Keratinocyte (primary cell): ENCODE results near the gene TNFRSF11A. TPM values are rescaled to one million over a fixed set of nuclear protein-coding genes. Genes with fewer than 3 reads are reported as not detected.

ENCODE experiments used
- DNase-seq: peaks from one replicate; pipeline ENCODE4 v3.0.0-alpha.2; 2011; ENCODE audit warnings: low read depth, missing footprints, low spot score
- FAIRE-seq: peaks from 2 replicates; lab custom pipeline; 2011; peaks lifted over from hg19 to GRCh38; lab: Jason Lieb, UNC
- H2AFZ ChIP-seq: 2 replicates; pipeline ENCODE4 v1.6.0; 2012; ENCODE audit warnings: low read length, control low read depth, inconsistent platforms; ENCODE audit not compliant: control insufficient read depth
- H3K27ac ChIP-seq: 2 replicates; pipeline ENCODE4 v1.5.1; 2011; ENCODE audit warnings: low read length; ENCODE audit not compliant: control insufficient read depth, insufficient read depth
- H3K27me3 ChIP-seq: 3 replicates; pipeline ENCODE4 v1.6.0; 2011; ENCODE audit warnings: low read length; ENCODE audit not compliant: control insufficient read depth, insufficient read depth; ENCODE audit errors: extremely low read depth
- H3K36me3 ChIP-seq, 2 experiments: 2 replicates in 1 of 2; 3 replicates in 1 of 2; pipeline ENCODE4 v1.5.1; 2011; ENCODE audit warnings: low read length in 2 of 2, mild to moderate bottlenecking in 1 of 2; ENCODE audit not compliant: control insufficient read depth in 2 of 2, insufficient read depth in 2 of 2; ENCODE audit errors: extremely low read depth in 1 of 2
- H3K4me1 ChIP-seq: 3 replicates; pipeline ENCODE4 v1.5.1; 2011; ENCODE audit warnings: low read length; ENCODE audit not compliant: control insufficient read depth, insufficient read depth; ENCODE audit errors: extremely low read depth
- H3K4me2 ChIP-seq: 3 replicates; pipeline ENCODE4 v1.6.0; 2011; ENCODE audit warnings: low read depth, low read length; ENCODE audit not compliant: control insufficient read depth, insufficient read depth; ENCODE audit errors: extremely low read depth
- H3K4me3 ChIP-seq, 3 experiments: fragments of 200-600 bp in 1 of 3; sonication (generic) in 1 of 3; 2 replicates in 2 of 3; 3 replicates in 1 of 3; pipeline ENCODE4 v1.5.1; 2011 to 2016; ENCODE audit warnings: low read length in 3 of 3, mild to moderate bottlenecking in 3 of 3, control low read depth in 2 of 3, inconsistent platforms in 1 of 3, low read depth in 1 of 3, mixed read lengths in 1 of 3, mixed run types in 1 of 3, moderate library complexity in 1 of 3; ENCODE audit not compliant: control insufficient read depth in 2 of 3, insufficient read depth in 2 of 3; ENCODE audit errors: extremely low read depth in 1 of 3
- H3K79me2 ChIP-seq: 2 replicates; pipeline ENCODE4 v1.6.0; 2012; ENCODE audit warnings: low read length; ENCODE audit not compliant: control insufficient read depth, insufficient read depth
- H3K9ac ChIP-seq: 3 replicates; pipeline ENCODE4 v1.6.0; 2011; ENCODE audit warnings: low read length; ENCODE audit not compliant: control insufficient read depth, insufficient read depth; ENCODE audit errors: extremely low read depth
- H3K9me1 ChIP-seq: 3 replicates; pipeline ENCODE4 v1.6.0; 2011; ENCODE audit warnings: low read length; ENCODE audit not compliant: control insufficient read depth, insufficient read depth; ENCODE audit errors: extremely low read depth
- H3K9me3 ChIP-seq: 2 replicates; pipeline ENCODE4 v1.5.1; 2012; ENCODE audit warnings: low read depth, low read length; ENCODE audit not compliant: control insufficient read depth
- H4K20me1 ChIP-seq: 3 replicates; pipeline ENCODE4 v1.6.0; 2011; ENCODE audit warnings: low read length; ENCODE audit not compliant: control insufficient read depth, insufficient read depth; ENCODE audit errors: extremely low read depth
- EZH2 ChIP-seq: IDR thresholded peaks from one replicate; pipeline ENCODE4 v1.6.1; 2012; ENCODE audit warnings: inconsistent platforms, mild to moderate bottlenecking, low read length, moderate library complexity
- dilution Hi-C: fragments of 300-500 bp; cut with MboI; formaldehyde crosslinking; loops from one replicate; pipeline ENCODE4 v1.7.0; 2020; ENCODE audit warnings: low sequenced_read_pairs; ENCODE audit not compliant: extremely low pct_ligation_motif_present
- polyA plus RNA-seq, 5 experiments: library from polyadenylated mRNA; depleted of rRNA in 3 of 5; stranded (reverse) in 3 of 5; stranded (forward) in 1 of 5; unstranded in 1 of 5; fragments of >200 nt; gene quantifications; 1 replicate in 1 of 5; 2 replicates in 3 of 5; 3 replicates in 1 of 5; pipeline versions ENCODE4 v1.2.1 to v1.2.3, GENCODE V29; 2011 to 2012; ENCODE audit warnings: missing spikeins in 2 of 5, low read depth in 1 of 5, low replicate concordance in 1 of 5
- TF ChIP-seq, protein P1 (sequence below), 3 experiments: IDR thresholded peaks in 1 of 3; conservative IDR thresholded peaks in 1 of 3; optimal IDR thresholded peaks in 1 of 3; 2 replicates in 2 of 3; 3 replicates in 1 of 3; pipeline versions ENCODE3 to v1.5.1; 2011; ENCODE audit warnings: low read length in 3 of 3, mild to moderate bottlenecking in 3 of 3, moderate library complexity in 2 of 3, control low read depth in 1 of 3, inconsistent platforms in 1 of 3; ENCODE audit not compliant: insufficient read depth in 2 of 3; ENCODE audit errors: extremely low read depth in 1 of 3

The TNFRSF11A gene
- polyA plus RNA-seq, 1 donor (not counting 4 experiments of a cell fraction or from before 2014, with no cell fraction given), result 0.51 TPM

DNA sequence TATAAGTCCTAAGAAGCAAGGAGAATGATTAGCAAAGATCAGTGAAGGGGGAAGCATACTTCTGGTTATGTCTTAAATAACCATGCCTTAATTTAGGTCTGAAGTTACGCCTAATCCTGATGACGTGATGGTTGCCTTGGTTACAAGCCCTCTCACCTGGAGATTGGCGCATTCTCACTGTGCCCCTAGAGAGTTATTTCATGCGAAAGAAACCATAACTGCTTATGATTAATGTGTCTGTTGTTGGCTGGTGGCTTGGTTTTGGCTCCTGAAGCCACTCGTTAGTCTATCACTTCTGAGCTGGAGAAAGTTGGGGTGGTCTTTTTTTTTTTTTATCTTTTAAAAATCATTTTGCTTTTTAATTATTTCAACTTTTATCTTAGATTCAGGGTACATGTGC lies 47.0 kb downstream of the TNFRSF11A start:
- Histone ChIP-seq H4K20me1 (no peaks in the 10 kb centered on the region), H3K9me3 (no peaks in the 10 kb centered on the region), H3K36me3 (no peaks in the 10 kb centered on the region), H3K79me2 (no peaks in the 10 kb centered on the region), H3K27ac (no peak overlapping the region), H3K4me1 (no peaks in the 10 kb centered on the region), H3K4me2 (no peak overlapping the region), H2AFZ (no peak overlapping the region), H3K9ac (no peak overlapping the region), H3K27me3 (peaks cover 3% of the 10 kb centered on the region), H3K9me1 (no peaks in the 10 kb centered on the region), H3K4me3 (no peak overlapping the region)
- TF ChIP-seq, protein P1, sequence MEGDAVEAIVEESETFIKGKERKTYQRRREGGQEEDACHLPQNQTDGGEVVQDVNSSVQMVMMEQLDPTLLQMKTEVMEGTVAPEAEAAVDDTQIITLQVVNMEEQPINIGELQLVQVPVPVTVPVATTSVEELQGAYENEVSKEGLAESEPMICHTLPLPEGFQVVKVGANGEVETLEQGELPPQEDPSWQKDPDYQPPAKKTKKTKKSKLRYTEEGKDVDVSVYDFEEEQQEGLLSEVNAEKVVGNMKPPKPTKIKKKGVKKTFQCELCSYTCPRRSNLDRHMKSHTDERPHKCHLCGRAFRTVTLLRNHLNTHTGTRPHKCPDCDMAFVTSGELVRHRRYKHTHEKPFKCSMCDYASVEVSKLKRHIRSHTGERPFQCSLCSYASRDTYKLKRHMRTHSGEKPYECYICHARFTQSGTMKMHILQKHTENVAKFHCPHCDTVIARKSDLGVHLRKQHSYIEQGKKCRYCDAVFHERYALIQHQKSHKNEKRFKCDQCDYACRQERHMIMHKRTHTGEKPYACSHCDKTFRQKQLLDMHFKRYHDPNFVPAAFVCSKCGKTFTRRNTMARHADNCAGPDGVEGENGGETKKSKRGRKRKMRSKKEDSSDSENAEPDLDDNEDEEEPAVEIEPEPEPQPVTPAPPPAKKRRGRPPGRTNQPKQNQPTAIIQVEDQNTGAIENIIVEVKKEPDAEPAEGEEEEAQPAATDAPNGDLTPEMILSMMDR (optimal IDR thresholded peaks at IDR 0.05 in 1 of 3, IDR thresholded peaks at IDR 0.05 in 1 of 3, conservative IDR thresholded peaks at IDR 0.05 in 1 of 3; ENCODE audit: extremely low read depth in 1 of 3, insufficient read depth in 2 of 3, low read length in 3 of 3), result no peak
- no peak for TF ChIP-seq EZH2
- FAIRE-seq, result no peak
- dilution Hi-C loops, result no loop called here
- no peak for DNase-seq

DNA sequence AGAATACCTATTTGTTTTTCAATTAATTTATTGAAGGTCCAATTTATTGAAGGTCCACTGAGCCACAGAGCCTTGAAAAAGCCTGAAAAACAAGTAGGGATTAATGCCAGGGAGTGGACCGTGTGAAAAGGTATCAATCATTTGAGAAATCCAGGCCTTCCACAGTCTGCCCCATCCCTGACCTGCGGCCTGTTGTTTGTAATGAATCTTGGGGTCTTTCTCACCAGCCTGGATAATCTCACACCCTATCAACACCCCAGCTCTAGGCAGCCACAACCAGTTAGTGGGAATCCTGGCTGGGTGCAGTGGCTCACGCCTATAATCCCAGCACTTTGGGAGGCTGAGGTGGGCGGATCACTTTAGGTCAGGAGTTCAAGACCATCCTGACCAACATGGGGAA lies 47.8 kb downstream of the TNFRSF11A start:
- Histone ChIP-seq H3K4me1 (no peaks in the 10 kb centered on the region), H3K9me1 (no peaks in the 10 kb centered on the region), H3K9ac (no peak overlapping the region), H3K27me3 (peaks cover 3% of the 10 kb centered on the region), H3K4me3 (no peak overlapping the region), H3K4me2 (no peak overlapping the region), H3K36me3 (no peaks in the 10 kb centered on the region), H4K20me1 (no peaks in the 10 kb centered on the region), H3K27ac (no peak overlapping the region), H3K79me2 (no peaks in the 10 kb centered on the region), H2AFZ (no peak overlapping the region), H3K9me3 (no peaks in the 10 kb centered on the region)
- TF ChIP-seq EZH2, result no peak
- TF ChIP-seq, protein P1 (optimal IDR thresholded peaks at IDR 0.05 in 1 of 3, IDR thresholded peaks at IDR 0.05 in 1 of 3, conservative IDR thresholded peaks at IDR 0.05 in 1 of 3; ENCODE audit: extremely low read depth in 1 of 3, insufficient read depth in 2 of 3, low read length in 3 of 3), result no peak
- FAIRE-seq, result no peak
- DNase-seq, result no peak
- dilution Hi-C loops, result no loop called here
